NCI-H2227 treated with DMSO at 0.1 percent for 48 hours (cell line): ENCODE measurements around the gene TCAP.
"Not testable (repeated sequence)": the region's sequence is repeated elsewhere in the genome, so short reads cannot be mapped to it uniquely, and the experiment has no call there.

Experiments
- DNase-seq: peaks from one replicate; lab custom pipeline; 2025; lab: John Stamatoyannopoulos, UW

The TCAP gene

GRCh38 chr17:39706383-39706782 is 41.2 kb downstream of the TCAP start:
- DNase-seq: no peak

GRCh38 chr17:39706921-39707337 is 41.8 kb downstream of the TCAP start:
- no peak for DNase-seq

GRCh38 chr17:39709319-39709997 is 44.3 kb downstream of the TCAP start:
- DNase-seq: no peak

- no peak for DNase-seq
Measured at GRCh38 chr17:39709998-39710964, 45.1 kb downstream of the TCAP start.

- DNase-seq: not testable (repeated sequence)
Measured at GRCh38 chr17:39711071-39711470, 45.9 kb downstream of the TCAP start.

- no peak for DNase-seq
Measured at GRCh38 chr17:39711851-39712250, 46.7 kb downstream of the TCAP start.

GRCh38 chr17:39714234-39714633 is 49.1 kb downstream of the TCAP start:
- no peak for DNase-seq

GRCh38 chr17:39715375-39716072 is 50.4 kb downstream of the TCAP start:
- DNase-seq: no peak
